K562 (cell line): ENCODE results near the gene GLT1D1. TPM values are rescaled to one million over a fixed set of nuclear protein-coding genes. Genes with fewer than 3 reads are reported as not detected.

Source experiments
- ATAC-seq: fragments of 200-7000 bp; cut with Tn5 transposase; 3 replicates; pipeline ENCODE4 v1.9.1; 2020; ENCODE audit warnings: moderate library complexity
- BruUV-seq: library from RNA; stranded (reverse); fragments of 400-500 nt; replicated peaks from 2 replicates; lab custom pipeline; 2021; lab: Mats Ljungman, UMichigan
- CTCF ChIA-PET: fragments of 300-600 bp; formaldehyde crosslinking; extraction: SDS; loops from one replicate; lab custom pipeline; 2021; ENCODE audit warnings: low intra/inter-chr PET ratio; lab: Yijun Ruan, JAX
- POLR2A ChIA-PET: fragments of 300-600, 350-650 bp; sonication (Branson Sonifier 250); formaldehyde crosslinking; extraction: SDS; loops from one replicate; lab custom pipeline; 2021; ENCODE audit warnings: antibody characterized with exemption, inconsistent platforms; lab: Yijun Ruan, JAX
- DNase-seq, 4 experiments: peaks; one replicate each; pipeline versions ENCODE4 v3.0.0 to v3.0.0-alpha.2; 2011 to 2018; ENCODE audit warnings: low spot score in 3 of 4, mixed read lengths in 3 of 4; ENCODE audit errors: extremely low read depth in 1 of 4
- FAIRE-seq: peaks from 2 replicates; lab custom pipeline; 2011; peaks lifted over from hg19 to GRCh38; lab: Jason Lieb, UNC
- H2AFZ ChIP-seq: 2 replicates; pipeline ENCODE4 v1.6.0; 2011; ENCODE audit warnings: low read depth, low read length, control low read depth, inconsistent platforms
- H3K27ac ChIP-seq: fragments of 200-600 bp; 3 replicates; pipeline ENCODE4 v1.8.0; 2011; ENCODE audit warnings: low read depth, mild to moderate bottlenecking, control low read depth, inconsistent platforms, low read length, moderate library complexity, mixed read lengths; ENCODE audit errors: extremely low read depth
- H3K27me3 ChIP-seq, 2 experiments: fragments of 300-600 bp in 1 of 2; 2 replicates in 1 of 2; 3 replicates in 1 of 2; pipeline versions ENCODE4 v1.6.0 to v1.8.0; 2011; ENCODE audit warnings: inconsistent platforms in 2 of 2, low read length in 2 of 2, mild to moderate bottlenecking in 1 of 2, mixed read lengths in 1 of 2, moderate library complexity in 1 of 2; ENCODE audit not compliant: control insufficient read depth in 2 of 2, insufficient read depth in 2 of 2
- H3K36me3 ChIP-seq: fragments of 300-600 bp; 3 replicates; pipeline ENCODE4 v1.8.0; 2011; ENCODE audit warnings: mild to moderate bottlenecking, low read length, inconsistent platforms; ENCODE audit not compliant: control insufficient read depth, insufficient read depth
- H3K4me1 ChIP-seq, 2 experiments: fragments of 200-600 bp in 1 of 2; replicated peaks in 1 of 2; 2 replicates in 1 of 2; 3 replicates in 1 of 2; pipeline versions ENCODE4 v1.5.1 to v1.8.0; 2011; ENCODE audit warnings: inconsistent platforms in 2 of 2, low read length in 2 of 2, mild to moderate bottlenecking in 1 of 2, mixed read lengths in 1 of 2, moderate library complexity in 1 of 2; ENCODE audit not compliant: control insufficient read depth in 2 of 2, insufficient read depth in 2 of 2
- H3K4me2 ChIP-seq: 2 replicates; pipeline ENCODE4 v1.6.1; 2011; ENCODE audit warnings: low read length, control low read depth, inconsistent platforms, mixed read lengths; ENCODE audit not compliant: insufficient read depth
- H3K4me3 ChIP-seq: fragments of 200-600 bp; sonication (generic), shearing (Covaris generic); 2 replicates; pipeline ENCODE4 v1.5.1; 2016; ENCODE audit warnings: control low read depth, inconsistent platforms
- H3K79me2 ChIP-seq: fragments of 200-600 bp; 3 replicates; pipeline ENCODE4 v1.8.0; 2011; ENCODE audit warnings: low read length, inconsistent platforms; ENCODE audit not compliant: control insufficient read depth, insufficient read depth
- H3K9ac ChIP-seq, 2 experiments: 2 replicates each; pipeline versions ENCODE4 v1.6.0 to v1.6.1; 2011; ENCODE audit warnings: low read depth in 2 of 2, low read length in 2 of 2, control low read depth in 1 of 2, inconsistent platforms in 1 of 2, mild to moderate bottlenecking in 1 of 2, mixed read lengths in 1 of 2; ENCODE audit not compliant: insufficient read depth in 1 of 2
- H3K9me1 ChIP-seq: one replicate; pipeline ENCODE4 v1.6.0; 2011; ENCODE audit warnings: inconsistent platforms, mild to moderate bottlenecking, low read length, moderate library complexity; ENCODE audit not compliant: control insufficient read depth, insufficient read depth
- H3K9me3 ChIP-seq: replicated peaks from 2 replicates; pipeline ENCODE4 v1.5.1; 2011; ENCODE audit warnings: low read depth, low read length, inconsistent platforms; ENCODE audit not compliant: control insufficient read depth, insufficient read depth
- H4K20me1 ChIP-seq: replicated peaks from 2 replicates; pipeline ENCODE4 v1.6.1; 2011; ENCODE audit warnings: low read length, inconsistent platforms, mixed read lengths; ENCODE audit not compliant: control insufficient read depth, insufficient read depth
- ARID2 ChIP-seq: fragments of 450-650 bp; IDR thresholded peaks from 2 replicates; pipeline ENCODE4 v1.6.1; 2017; ENCODE audit warnings: antibody characterized with exemption, mild to moderate bottlenecking
- CC2D1A ChIP-seq: fragments of 450-650 bp; IDR thresholded peaks from 2 replicates; pipeline ENCODE4 v1.6.1; 2017; ENCODE audit warnings: mild to moderate bottlenecking
- CEBPB ChIP-seq: fragments of 450-650 bp; IDR thresholded peaks from 2 replicates; pipeline ENCODE4 v1.6.1; 2016; ENCODE audit warnings: missing genetic modification characterization, missing compliant biosample characterization
- ELK1 ChIP-seq: sonication (generic); formaldehyde crosslinking; IDR thresholded peaks from 2 replicates; pipeline ENCODE4 v1.8.1; 2022; ENCODE audit warnings: missing genetic modification reagents
- EP300 ChIP-seq: IDR thresholded peaks from 2 replicates; pipeline ENCODE4 v1.6.1; 2012; ENCODE audit warnings: low read length, improper control_type of control experiment
- ETV5 ChIP-seq: sonication (generic); formaldehyde crosslinking; IDR thresholded peaks from 2 replicates; pipeline ENCODE4 v1.4.0; 2020; ENCODE audit warnings: low read depth, mild to moderate bottlenecking, missing genetic modification reagents
- FOXA3 ChIP-seq, 2 experiments: fragments of 450-650 bp in 1 of 2; sonication (generic) in 1 of 2; formaldehyde crosslinking; IDR thresholded peaks in 1 of 2; conservative IDR thresholded peaks in 1 of 2; 2 replicates each; pipeline versions ENCODE4 v1.4.0 to v1.8.0; 2020 to 2022; ENCODE audit warnings: mild to moderate bottlenecking in 2 of 2, missing genetic modification reagents in 1 of 2
- HNRNPUL1 ChIP-seq: fragments of 200-400 bp; formaldehyde crosslinking; IDR thresholded peaks from 2 replicates; pipeline ENCODE4 v1.6.1; 2017; ENCODE audit warnings: low read length
- NR3C1 ChIP-seq: sonication (generic); formaldehyde crosslinking; IDR thresholded peaks from 2 replicates; pipeline ENCODE4 v1.8.1; 2022; ENCODE audit warnings: missing genetic modification reagents
- NR4A1 ChIP-seq, 2 experiments: fragments of 250-450 bp in 1 of 2; fragments of 450-650 bp in 1 of 2; sonication (Bioruptor Pico) in 1 of 2; IDR thresholded peaks; 2 replicates each; pipeline versions ENCODE4 v1.4.0 to v1.6.1; 2016 to 2020; ENCODE audit warnings: mild to moderate bottlenecking in 2 of 2, missing compliant biosample characterization in 1 of 2, missing genetic modification characterization in 1 of 2, moderate library complexity in 1 of 2
- TAF15 ChIP-seq: fragments of 200-400 bp; formaldehyde crosslinking; IDR thresholded peaks from 2 replicates; pipeline ENCODE4 v1.6.1; 2017; ENCODE audit warnings: mild to moderate bottlenecking, low read depth, low read length, moderate library complexity
- U2AF1 ChIP-seq: fragments of 200-400 bp; formaldehyde crosslinking; optimal IDR thresholded peaks from 2 replicates; pipeline ENCODE3; 2017; ENCODE audit warnings: mild to moderate bottlenecking, low read depth, low read length, moderate library complexity
- ZFX ChIP-seq: sonication (generic); formaldehyde crosslinking; IDR thresholded peaks from 2 replicates; pipeline ENCODE4 v1.8.0; 2022; ENCODE audit warnings: mild to moderate bottlenecking, missing genetic modification reagents, moderate library complexity
- ZNF175 ChIP-seq: fragments of 200-800 bp; sonication (Bioruptor generic); IDR thresholded peaks from 2 replicates; pipeline ENCODE4 v1.6.1; 2016; ENCODE audit warnings: low read depth, mild to moderate bottlenecking, missing genetic modification characterization, missing compliant biosample characterization
- ZNF431 ChIP-seq: sonication (generic); formaldehyde crosslinking; IDR thresholded peaks from 2 replicates; pipeline ENCODE4 v1.8.0; 2022; ENCODE audit warnings: mild to moderate bottlenecking, missing genetic modification reagents
- WGBS: fragments of 100-300 bp; shearing (Covaris generic); methylation state at CpG from one replicate; pipeline ENCODE4 v1.1.6; 2016; ENCODE audit warnings: low coverage, mixed read lengths; ENCODE audit not compliant: insufficient coverage; ENCODE audit errors: missing lambda C conversion rate; 5-methylcytosine and 5-hydroxymethylcytosine counted together
- in situ Hi-C: fragments of 300-500 bp; cut with MboI; formaldehyde crosslinking; loops from 4 replicates; pipeline ENCODE4 v1.15.0; 2018; ENCODE audit warnings: inconsistent platforms, mixed read lengths
- intact Hi-C: fragments of 100-400 bp; cut with micrococcal nuclease; formaldehyde crosslinking; loops from 2 replicates; pipeline ENCODE4 v1.14.2; 2022
- polyA plus RNA-seq, 8 experiments: library from polyadenylated mRNA; depleted of rRNA in 4 of 8; stranded (reverse) in 5 of 8; unstranded in 3 of 8; fragments of >200 nt; fragmentation: Nextera tagmentation in 2 of 8; fragmentation: Illumina TruSeq in 1 of 8; extraction: Ambion mirVana in 2 of 8; extraction: Trizol in 1 of 8; gene quantifications; 2 replicates each; pipeline versions ENCODE4 v1.2.1 to v1.2.3, GENCODE V29; 2011 to 2014; ENCODE audit warnings: inconsistent platforms in 1 of 8, missing spikeins in 1 of 8
- total RNA-seq, 7 experiments: library from RNA; depleted of rRNA in 6 of 7; stranded (reverse); fragments of >200 nt in 6 of 7; fragmentation: Illumina TruSeq in 2 of 7; extraction: Trizol in 2 of 7; gene quantifications; 2 replicates each; pipeline versions ENCODE4 v1.2.1 to v1.2.3, GENCODE V29; 2011 to 2021; ENCODE audit warnings: low replicate concordance in 1 of 7
- TF ChIP-seq, protein P1 (sequence below): fragments of 450-650 bp; IDR thresholded peaks from 2 replicates; pipeline ENCODE4 v1.6.1; 2016; ENCODE audit warnings: borderline replicate concordance

The GLT1D1 gene
- total and polyA plus RNA-seq, 9 of the 15 experiments (the other 6 are each of a cell fraction or from before 2014, with no cell fraction given), result 0.04 TPM; not detected in 8

- no peak for TF ChIP-seq ELK1 (CRISPR knock-in tag)
- no peak for TF ChIP-seq CEBPB (tag)
- no peak for TF ChIP-seq EP300
Observed at GRCh38 chr12:128983371-128983770, 130.1 kb downstream of the GLT1D1 start (continued).

DNA sequence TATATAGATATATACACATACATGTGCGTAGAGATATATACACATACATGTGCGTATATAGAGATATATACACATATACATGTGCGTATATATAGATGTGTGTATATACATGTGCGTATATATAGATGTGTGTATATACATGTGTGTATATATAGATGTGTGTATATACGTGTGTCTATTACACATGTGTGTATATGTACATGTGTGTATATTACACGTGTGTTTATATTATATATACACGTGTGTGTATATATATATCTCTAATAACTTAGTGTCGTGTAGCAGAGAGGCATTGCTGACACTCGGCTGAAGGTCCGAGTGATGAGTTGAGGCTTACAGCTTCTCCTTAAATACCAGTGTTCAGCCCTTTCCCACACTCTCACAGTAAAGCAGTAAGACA, 133.7 kb downstream of the GLT1D1 start:
- TF ChIP-seq NR3C1 (no peak), ZFX (CRISPR knock-in tag) (no peak), U2AF1 (no peak), HNRNPUL1 (no peak), CC2D1A (no peak), ZNF431 (CRISPR knock-in tag) (no peak), ARID2 (no peak), ZNF175 (no peak), FOXA3 (CRISPR knock-in tag; conservative IDR thresholded peaks at IDR 0.05 in 1 of 2, IDR thresholded peaks at IDR 0.05 in 1 of 2) (no peak), ETV5 (CRISPR knock-in tag) (no peak), TAF15 (no peak), NR4A1 (CRISPR knock-in tag; IDR thresholded peaks at IDR 0.05) (no peak), NR4A1 (tag; IDR thresholded peaks at IDR 0.05) (no peak)
- TF ChIP-seq, protein P1, sequence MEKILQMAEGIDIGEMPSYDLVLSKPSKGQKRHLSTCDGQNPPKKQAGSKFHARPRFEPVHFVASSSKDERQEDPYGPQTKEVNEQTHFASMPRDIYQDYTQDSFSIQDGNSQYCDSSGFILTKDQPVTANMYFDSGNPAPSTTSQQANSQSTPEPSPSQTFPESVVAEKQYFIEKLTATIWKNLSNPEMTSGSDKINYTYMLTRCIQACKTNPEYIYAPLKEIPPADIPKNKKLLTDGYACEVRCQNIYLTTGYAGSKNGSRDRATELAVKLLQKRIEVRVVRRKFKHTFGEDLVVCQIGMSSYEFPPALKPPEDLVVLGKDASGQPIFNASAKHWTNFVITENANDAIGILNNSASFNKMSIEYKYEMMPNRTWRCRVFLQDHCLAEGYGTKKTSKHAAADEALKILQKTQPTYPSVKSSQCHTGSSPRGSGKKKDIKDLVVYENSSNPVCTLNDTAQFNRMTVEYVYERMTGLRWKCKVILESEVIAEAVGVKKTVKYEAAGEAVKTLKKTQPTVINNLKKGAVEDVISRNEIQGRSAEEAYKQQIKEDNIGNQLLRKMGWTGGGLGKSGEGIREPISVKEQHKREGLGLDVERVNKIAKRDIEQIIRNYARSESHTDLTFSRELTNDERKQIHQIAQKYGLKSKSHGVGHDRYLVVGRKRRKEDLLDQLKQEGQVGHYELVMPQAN, result no peak
- 2% methylated on average over 10 of the region's 10 CpGs for WGBS
- no TSS peak for BruUV-seq
- Histone ChIP-seq H3K4me2 (no peak overlapping the region), H3K27me3 (peaks cover 5 to 44% of the 10 kb centered on the region in 2 experiments; a peak in 4 of 5 replicates), H3K9ac (no peak overlapping the region), H3K4me1 (peaks cover 0 to 4% of the 10 kb centered on the region in 2 experiments; a peak in 1 of 5 replicates), H3K27ac (no peak overlapping the region), H2AFZ (no peak overlapping the region), H3K36me3 (no peaks in the 10 kb centered on the region), H4K20me1 (no peaks in the 10 kb centered on the region), H3K79me2 (no peaks in the 10 kb centered on the region), H3K9me3 (no peaks in the 10 kb centered on the region), H3K4me3 (no peak overlapping the region), H3K9me1 (no peaks in the 10 kb centered on the region)
- in situ Hi-C loops, result no loop called here
- CTCF ChIA-PET, result no interaction called here
- FAIRE-seq (no peak), DNase-seq (no peak), ATAC-seq (no peak)
- POLR2A ChIA-PET, result no interaction called here
- intact Hi-C loops, result no loop called here
